HG03139 (cell line): Measurements from ENCODE around the gene JAKMIP1.

Experiments used
- ATAC-seq: cut with Tn5 transposase; IDR thresholded peaks from one replicate; pipeline ENCODE4 v1.9.1; 2021; ENCODE audit not compliant: unreplicated experiment

Gene JAKMIP1

GRCh38 chr4:6104541-6105130 lies 95.7 kb downstream of the JAKMIP1 start:
- ATAC-seq = no peak

GRCh38 chr4:6097581-6097980 lies 102.8 kb downstream of the JAKMIP1 start:
- no peak for ATAC-seq

DNA sequence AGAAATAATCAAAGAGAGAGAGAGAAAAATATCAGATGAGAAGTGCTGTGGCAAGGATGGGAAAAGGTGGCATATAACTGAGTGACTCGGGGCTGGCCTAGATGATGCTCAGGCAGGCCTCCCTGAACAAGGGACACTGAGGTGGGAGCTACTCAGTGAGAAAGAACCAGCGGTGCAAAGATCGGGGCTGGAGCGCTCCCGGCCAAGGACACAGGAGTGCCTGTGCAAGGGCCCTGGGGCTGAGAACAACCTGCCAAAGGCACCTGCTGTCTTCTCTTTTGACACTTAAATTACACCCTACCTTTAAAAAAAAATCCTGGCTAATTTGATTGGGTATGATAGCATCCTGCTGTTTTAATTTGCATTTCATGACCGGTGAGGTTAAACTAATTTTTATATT lies 104.5 kb downstream of the JAKMIP1 start:
- no peak for ATAC-seq

DNA sequence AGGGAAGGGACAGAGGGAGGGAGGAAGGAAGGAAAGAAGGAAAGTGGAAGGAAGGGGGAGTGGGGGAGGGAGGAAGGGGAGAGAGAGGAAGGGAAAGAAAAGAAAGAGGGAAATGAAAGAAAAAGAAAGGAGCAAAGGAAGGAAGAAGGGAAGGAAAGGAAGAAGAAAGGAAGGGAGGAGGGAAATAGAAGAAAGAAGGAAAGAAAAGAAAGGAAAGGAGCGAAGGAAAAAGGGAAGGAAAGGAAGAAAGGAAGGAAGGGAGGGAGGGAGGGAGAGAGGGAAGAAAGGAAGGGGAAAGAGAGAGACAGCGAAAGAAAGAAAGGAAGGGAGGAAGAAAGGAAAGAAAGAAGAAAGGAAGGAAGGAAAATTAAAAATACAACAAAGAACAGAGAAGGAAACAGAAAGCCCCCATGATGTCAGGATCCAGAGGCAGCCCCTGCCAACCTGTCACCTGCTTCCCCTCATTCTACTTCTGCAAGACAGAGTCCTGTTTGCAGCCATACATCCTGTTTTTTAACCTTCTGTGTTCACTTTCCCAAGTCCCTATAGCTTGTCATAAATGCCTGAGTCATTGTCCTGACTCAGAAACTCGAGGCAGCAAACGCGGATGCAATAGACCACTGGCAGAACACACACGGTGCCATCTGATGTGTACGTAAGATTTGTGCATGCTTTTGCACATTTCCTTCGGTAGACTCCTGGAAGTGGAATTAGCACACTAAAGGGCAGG lies 105.2 kb downstream of the JAKMIP1 start:
- ATAC-seq = no peak

DNA sequence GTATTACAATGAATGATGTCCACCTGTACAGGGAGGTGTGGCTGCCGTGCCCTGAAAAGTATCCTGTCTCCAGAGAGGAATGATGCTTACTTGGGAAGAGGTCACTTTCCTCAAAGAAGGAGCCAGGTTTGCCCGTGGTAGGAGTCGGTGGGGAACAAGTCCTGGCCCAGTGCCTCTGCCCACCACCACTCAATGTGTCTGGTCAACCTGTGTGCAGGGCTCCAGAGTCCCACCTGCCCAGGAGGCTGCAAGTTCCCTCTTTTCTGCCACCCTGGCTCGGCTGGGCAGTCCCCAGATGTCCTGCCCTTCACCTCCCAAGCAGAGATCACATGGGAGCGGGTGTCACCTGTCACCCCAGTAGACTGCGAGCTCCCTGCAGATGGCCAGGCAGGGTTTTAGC lies 106.7 kb downstream of the JAKMIP1 start:
- ATAC-seq = no peak

- no peak for ATAC-seq
Measured at GRCh38 chr4:6092971-6093370, 107.4 kb downstream of the JAKMIP1 start.

GRCh38 chr4:6092131-6092530 lies 108.2 kb downstream of the JAKMIP1 start:
- ATAC-seq = no peak

DNA sequence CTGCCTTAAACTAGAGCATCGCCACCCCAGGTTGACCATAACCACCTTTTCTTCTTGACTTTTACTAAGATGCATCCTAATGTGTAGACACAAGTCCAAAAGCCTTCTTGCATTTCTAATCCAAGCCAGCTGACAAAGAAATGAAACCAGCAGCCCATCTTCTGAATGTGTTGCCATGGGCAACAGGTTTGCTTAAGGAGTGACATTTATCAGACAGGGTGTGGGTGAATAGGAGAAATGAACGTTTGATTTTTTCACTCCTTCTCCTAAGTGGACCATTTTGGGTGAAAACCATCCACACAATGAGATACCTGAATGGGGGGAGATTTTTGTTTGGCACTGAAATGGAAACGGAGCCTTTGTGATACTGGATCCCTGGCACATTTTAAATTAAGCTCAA lies 109.4 kb downstream of the JAKMIP1 start:
- ATAC-seq = no peak

DNA sequence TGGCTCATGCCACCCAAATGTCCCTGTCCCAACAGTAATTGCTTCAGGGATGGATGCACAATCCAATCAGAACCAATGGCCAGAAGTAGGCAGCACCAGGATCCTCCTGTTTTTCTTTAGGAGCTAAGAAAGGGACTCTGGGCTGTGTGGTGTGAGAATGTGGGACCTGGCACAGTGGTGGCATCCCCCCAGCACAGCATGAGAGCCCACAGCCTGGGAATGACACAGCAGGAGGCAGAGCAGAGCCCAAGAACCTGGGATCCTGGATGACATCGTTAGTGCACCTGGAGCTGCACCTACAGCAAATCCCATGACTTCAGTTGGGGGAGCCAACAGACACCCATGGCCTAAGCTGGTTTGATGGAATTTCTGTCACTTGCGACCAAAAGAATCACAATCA lies 111.4 kb downstream of the JAKMIP1 start:
- no peak for ATAC-seq

DNA sequence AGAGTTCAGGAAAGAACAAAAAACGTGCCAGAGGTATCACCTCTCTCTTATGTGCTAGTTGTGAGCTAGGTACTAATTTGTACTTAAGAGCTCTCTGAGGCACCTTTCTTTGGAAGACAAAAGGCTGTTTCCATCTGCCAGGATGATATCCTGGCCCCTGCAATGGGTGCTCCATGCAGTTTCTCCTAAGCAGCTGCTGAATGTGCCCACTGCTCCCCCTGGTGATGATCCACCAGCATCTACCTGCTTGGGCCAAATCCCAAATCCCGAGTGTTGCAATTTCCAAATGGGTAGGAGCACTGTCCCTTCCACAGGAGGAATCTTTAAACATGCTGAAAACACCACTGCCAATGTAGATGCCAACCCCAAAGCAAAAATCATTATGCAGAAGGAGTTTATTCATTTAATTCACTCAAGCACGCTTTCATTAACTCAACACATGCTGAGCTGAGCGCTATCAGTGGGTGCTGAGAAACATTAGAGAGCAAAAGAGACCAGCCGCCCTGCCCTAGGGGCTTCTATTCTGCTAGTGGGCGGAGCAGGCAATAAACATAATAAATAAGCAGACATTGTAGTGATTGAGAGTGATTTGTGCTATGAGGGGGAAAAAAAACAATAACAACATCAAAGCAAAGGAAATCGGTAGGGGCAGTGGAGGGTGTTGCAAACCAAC lies 112.5 kb downstream of the JAKMIP1 start:
- no peak for ATAC-seq

DNA sequence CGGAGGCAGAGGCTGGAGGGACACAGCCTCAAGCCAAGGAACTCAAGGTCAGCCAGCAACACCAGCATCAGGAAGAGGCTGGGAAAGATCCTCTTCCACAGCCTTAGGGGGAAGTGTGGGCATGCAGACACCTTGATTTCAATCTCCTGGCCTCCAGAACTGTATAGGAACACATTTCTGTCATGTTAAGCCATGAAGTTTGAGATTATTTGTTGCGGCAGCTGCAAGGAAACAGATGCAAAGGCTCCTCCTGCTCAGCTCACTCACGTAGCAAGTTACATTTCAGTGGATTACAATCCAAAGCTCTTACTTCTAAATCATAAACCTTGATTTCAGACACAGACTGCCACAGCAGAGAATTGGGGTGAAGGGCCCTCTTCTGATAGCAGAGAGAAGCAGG lies 113.5 kb downstream of the JAKMIP1 start:
- no peak for ATAC-seq

DNA sequence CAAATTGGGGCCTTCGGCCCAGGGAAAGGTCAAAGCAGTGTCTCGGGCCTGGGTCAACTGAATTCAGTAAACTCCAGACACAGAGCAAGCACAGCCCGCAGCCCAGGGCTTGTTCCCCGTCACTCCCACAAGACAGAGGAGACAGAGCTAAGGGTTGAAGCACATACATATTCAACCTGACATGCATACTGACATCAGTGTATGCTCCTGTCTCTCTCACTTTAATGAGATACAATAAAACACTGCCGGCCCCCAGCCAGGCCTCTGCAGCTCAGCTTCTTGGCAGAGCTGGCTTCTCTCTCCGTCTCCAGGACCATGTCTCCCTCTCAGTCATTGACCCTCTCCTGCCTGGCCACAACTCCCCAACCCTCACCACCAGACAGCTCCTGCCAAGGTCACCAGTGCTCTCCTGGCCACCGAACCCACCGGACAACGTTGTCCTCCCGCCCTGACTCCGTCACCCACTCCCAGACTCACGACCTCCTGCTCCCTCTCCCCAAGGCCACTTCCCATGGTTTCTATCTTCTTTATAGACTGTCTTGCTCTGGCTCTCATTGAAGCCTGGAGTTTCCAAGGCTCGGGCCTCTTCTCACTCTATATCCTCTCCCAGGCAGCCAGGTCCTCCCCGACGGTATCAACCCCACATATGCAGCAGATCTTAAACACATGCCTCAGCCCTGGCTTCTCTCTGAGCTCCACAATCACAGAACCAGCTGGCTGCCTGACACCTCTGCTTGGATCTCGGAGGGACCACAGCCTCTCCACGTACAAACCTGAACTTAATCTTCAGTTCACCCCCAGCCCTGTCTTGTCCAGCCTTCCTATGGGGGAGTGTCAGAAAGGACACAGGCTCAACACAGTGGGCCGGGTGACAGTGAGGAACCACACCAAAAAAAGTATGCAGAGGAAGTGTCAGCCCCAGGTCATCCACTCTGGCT lies 114.4 kb downstream of the JAKMIP1 start:
- ATAC-seq = no peak

DNA sequence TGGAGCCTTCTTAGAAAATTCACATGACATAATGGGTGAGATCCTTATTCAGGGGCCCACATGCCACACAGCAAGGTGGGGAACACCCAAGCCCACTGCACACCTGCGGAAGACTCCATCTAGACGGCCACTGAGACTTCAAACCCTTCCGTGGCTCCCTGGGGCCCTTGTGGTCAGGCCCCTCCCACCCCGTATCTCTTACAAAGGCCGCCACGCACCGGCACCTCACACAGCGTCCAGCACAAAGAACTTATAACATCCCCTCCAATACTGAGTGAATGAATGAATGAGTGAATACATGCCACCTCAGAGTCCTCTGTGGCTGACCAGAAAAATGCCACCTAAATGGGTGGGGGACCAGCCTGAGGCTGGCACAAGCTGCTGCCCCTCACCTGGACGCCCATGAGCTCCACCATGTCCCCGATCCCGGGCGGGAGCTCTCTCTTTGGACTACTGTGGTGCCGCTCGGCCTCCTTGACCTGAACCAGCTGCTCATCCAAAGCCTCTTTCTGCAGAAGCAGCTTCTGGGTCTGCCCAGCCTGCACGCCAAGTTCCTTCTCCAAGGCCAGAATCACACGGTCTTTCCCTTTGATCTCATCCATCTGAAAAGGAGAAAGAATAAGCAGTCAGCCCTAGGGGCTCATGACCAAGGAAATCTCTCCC lies 115.2 kb downstream of the JAKMIP1 start:
- no peak for ATAC-seq

GRCh38 chr4:6079965-6080364 lies 120.4 kb downstream of the JAKMIP1 start:
- ATAC-seq = no peak

DNA sequence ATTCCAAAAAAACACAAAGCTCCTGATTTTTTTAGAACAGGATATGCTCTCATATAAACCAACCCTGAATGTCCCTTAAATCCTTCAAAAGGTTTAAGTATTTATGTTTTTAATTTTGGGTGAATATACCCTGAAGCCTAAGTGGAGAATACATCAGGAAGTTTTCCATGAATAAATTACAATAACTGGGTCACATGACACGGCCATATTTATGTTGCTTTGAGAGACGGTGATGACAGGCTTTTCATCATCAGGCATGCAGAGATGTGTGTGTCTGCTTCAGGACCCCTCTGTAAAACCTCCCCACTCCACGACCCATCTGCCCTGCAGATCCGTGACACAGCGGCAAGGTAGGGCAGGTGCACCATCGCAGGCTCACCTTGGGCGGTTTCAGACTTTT lies 121.8 kb downstream of the JAKMIP1 start:
- no peak for ATAC-seq

GRCh38 chr4:6076391-6076790 lies 124.0 kb downstream of the JAKMIP1 start:
- no peak for ATAC-seq

DNA sequence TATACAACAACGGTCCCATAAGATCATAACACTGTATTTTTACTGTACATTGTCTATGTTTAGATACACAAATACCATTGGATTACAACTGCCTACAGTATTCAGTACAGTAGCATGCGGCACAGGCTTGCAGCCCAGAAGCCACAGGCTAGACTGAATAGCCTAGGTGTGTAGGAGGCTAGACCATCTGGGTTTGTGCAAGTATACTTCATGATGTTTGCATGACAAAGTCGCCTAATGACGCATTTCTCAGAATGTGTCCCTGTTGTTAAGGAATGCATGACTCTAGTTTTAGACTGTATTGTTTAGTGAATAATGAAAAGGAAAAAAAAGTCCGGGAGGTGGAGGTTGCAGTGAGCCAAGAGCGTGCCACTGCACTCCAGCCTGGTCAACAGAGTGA lies 125.6 kb downstream of the JAKMIP1 start:
- no peak for ATAC-seq

GRCh38 chr4:6071959-6072720 lies 128.2 kb downstream of the JAKMIP1 start:
- ATAC-seq = no peak

DNA sequence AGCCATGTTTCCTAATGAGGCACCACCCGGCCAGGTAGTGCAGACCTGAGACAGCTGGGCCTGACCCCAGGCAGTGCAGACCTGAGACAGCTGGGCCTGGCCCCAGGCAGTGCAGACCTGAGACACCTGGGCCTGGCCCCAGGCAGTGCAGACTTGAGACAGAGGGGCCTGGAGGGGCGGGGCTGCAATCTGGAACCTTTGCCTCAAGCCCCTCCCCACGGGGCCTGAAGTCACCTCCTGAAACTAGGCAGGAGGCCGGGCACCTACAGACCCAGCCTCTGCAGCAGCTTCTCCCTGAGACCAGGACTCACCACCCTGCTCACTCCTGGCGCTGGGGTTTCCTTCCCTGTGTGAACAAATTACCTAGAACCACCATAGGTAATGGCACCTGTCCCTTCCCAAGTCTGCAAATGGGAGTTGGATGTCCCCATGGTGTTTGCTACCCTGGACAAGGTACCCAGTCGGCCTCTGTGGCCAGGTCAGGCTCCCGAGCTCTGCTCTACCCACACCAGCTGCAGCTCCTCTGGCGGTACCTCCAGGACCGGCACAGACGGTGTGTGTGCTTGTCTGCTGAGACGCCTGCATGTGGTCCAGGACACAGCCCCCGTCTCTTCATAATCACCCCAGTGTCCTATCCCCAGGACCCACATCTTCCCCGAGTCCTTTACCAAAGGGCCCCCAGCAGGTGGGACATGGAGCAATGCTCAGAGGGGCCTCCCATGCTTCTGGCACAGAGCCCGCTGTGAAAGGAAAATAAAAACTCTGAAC lies 129.0 kb downstream of the JAKMIP1 start:
- ATAC-seq = no peak
